ENCODE results near the gene MARCO. TPM values are rescaled to one million over a fixed set of nuclear protein-coding genes. Genes with fewer than 3 reads are reported as not detected.

MARCO gene
- total and polyA plus RNA-seq, 4 donors: 21.8 to 113 (median 61.6) TPM

DNA sequence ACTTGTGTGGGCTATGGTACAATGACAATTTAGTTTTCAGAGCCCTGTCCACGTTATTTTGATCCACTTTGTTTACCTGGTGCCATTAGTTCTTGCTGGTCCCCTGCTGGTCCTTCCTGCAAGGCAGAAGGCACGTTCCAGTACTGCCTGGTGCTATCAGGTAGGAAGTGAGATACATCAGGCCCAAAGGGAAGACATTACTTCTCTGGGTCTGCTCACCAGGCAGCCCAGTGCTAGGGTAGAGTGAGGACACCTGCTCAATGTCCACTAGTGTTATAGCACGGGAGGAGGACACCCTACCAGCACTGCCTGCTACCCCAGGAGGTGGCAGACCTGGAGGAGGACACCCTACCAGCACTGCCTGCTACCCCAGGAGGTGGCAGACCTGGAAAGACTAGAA is 23.7 kb downstream of the MARCO start (continued):
- no peak for TF ChIP-seq REST (IDR thresholded peaks at IDR 0.05)
- TF ChIP-seq GABPA (IDR thresholded peaks at IDR 0.05 in 1 of 2, conservative IDR thresholded peaks at IDR 0.05 in 1 of 2): no peak
- no peak for TF ChIP-seq HNF4A (conservative IDR thresholded peaks at IDR 0.05)
- TF ChIP-seq NR2F2 (IDR thresholded peaks at IDR 0.05): no peak

- H3K9me3 ChIP-seq (ENCODE audit: control insufficient read depth in 4 of 4, low read length in 3 of 4): no peaks in the 10 kb centered on the region
These were observed 25.3 kb downstream of the MARCO start for GRCh38 chr2:118967124-118967880.

More at GRCh38 chr2:118967124-118967880, 25.3 kb downstream of the MARCO start:
- Histone ChIP-seq H3K4me1 (ENCODE audit: control insufficient read depth in 4 of 4, insufficient read depth in 4 of 4, low read length in 3 of 4) (no peaks in the 10 kb centered on the region), H3K4me3 (ENCODE audit: low read depth in 1 of 3, low read length in 3 of 3) (no peak overlapping the region), H3K27ac (ENCODE audit: low read depth in 1 of 2, low read length in 2 of 2) (no peak overlapping the region), H3K27me3 (ENCODE audit: control insufficient read depth in 4 of 4, insufficient read depth in 4 of 4, low read length in 3 of 4) (no peaks in the 10 kb centered on the region), H3K9ac (ENCODE audit: low read depth in 1 of 2, low read length in 2 of 2) (no peak overlapping the region), H3K36me3 (ENCODE audit: control insufficient read depth in 4 of 4, insufficient read depth in 3 of 4, low read depth in 1 of 4, low read length in 3 of 4) (no peaks in the 10 kb centered on the region)
- WGBS: 74% methylated on average over 6 of the region's 6 CpGs
- no peak for TF ChIP-seq CTCF (IDR thresholded peaks at IDR 0.05; ENCODE audit: low read depth, low read length, missing input control)
- no peak for TF ChIP-seq RAD21 (IDR thresholded peaks at IDR 0.05)
- TF ChIP-seq EGR1 (IDR thresholded peaks at IDR 0.05; ENCODE audit: low read depth in 2 of 2): no peak
- TF ChIP-seq FOXA2 (IDR thresholded peaks at IDR 0.05): no peak
- TF ChIP-seq, protein P1, sequence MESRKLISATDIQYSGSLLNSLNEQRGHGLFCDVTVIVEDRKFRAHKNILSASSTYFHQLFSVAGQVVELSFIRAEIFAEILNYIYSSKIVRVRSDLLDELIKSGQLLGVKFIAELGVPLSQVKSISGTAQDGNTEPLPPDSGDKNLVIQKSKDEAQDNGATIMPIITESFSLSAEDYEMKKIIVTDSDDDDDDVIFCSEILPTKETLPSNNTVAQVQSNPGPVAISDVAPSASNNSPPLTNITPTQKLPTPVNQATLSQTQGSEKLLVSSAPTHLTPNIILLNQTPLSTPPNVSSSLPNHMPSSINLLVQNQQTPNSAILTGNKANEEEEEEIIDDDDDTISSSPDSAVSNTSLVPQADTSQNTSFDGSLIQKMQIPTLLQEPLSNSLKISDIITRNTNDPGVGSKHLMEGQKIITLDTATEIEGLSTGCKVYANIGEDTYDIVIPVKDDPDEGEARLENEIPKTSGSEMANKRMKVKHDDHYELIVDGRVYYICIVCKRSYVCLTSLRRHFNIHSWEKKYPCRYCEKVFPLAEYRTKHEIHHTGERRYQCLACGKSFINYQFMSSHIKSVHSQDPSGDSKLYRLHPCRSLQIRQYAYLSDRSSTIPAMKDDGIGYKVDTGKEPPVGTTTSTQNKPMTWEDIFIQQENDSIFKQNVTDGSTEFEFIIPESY (IDR thresholded peaks at IDR 0.05): no peak
- TF ChIP-seq ATF3 (IDR thresholded peaks at IDR 0.05): no peak
- TF ChIP-seq, protein P2, sequence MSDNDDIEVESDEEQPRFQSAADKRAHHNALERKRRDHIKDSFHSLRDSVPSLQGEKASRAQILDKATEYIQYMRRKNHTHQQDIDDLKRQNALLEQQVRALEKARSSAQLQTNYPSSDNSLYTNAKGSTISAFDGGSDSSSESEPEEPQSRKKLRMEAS (IDR thresholded peaks at IDR 0.05): no peak
- TF ChIP-seq NR2F2 (IDR thresholded peaks at IDR 0.05): no peak
- TF ChIP-seq JUND (IDR thresholded peaks at IDR 0.05): no peak
- no peak for TF ChIP-seq HNF4G (IDR thresholded peaks at IDR 0.05)
- TF ChIP-seq GABPA (IDR thresholded peaks at IDR 0.05 in 1 of 2, conservative IDR thresholded peaks at IDR 0.05 in 1 of 2): no peak
- no peak for TF ChIP-seq YY1 (IDR thresholded peaks at IDR 0.05)
- no peak for TF ChIP-seq TAF1 (conservative IDR thresholded peaks at IDR 0.05)
- no peak for DNase-seq (ENCODE audit: low spot score)
